Dermis microvascular lymphatic vessel endothelial cell (primary cell): ENCODE results near the gene NKAIN4. TPM values are rescaled to one million over a fixed set of nuclear protein-coding genes. Genes with fewer than 3 reads are reported as not detected.
A peak's percentile ranks its signal among the peaks of the same experiment; 100 is the strongest.

Experiments used
- DNase-seq, 2 donors: peaks; one replicate each; pipeline versions ENCODE4 v3.0.0 to v3.0.0-alpha.2; 2010; ENCODE audit warnings: low read depth in 2 of 2
- total RNA-seq: library from RNA; depleted of rRNA; stranded (reverse); fragments of >200 nt; gene quantifications from 2 replicates; pipeline ENCODE4 v1.2.1, GENCODE V29; 2014

NKAIN4 gene
- total RNA-seq, 1 donor from 2014 or later: not detected

GRCh38 chr20:63274381-63275228 is 20.3 kb upstream of the NKAIN4 start:
- no peak for DNase-seq

DNA sequence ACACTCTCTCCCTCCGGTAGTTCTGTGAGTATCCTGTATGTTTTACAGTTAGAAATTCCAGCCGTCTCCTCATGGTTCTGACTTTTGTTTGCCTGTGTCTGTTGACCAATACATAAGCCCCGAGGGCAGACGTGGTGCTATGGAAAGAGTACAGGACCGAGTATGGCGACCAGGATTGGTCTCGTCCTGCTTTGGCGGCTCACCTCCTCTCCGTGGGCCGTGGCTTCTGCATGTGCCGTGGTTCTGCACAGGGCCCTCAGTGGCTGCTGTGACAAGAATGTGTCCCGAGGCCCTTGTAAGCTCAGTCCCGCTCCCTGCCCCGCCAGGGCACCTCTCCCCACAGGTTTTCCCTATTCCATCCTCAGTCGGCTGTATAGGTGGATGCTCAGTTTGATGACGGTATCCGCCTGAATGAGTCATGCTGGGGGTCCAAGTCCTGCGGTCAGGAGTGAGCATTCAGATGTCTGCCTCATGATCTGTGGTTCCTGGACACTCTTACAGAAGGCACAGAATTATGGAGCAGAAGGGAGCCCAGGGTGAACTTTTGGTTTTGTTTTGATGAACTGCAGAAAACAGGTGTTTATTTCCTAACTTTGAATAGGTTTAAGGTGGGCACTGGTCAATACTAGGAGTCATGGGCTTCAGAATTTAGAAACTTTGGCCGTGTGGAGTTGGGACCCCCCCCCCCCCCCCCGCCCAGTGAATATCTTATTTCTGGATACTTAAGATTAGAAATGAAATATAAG is 19.5 kb upstream of the NKAIN4 start:
- DNase-seq: peak; percentile 12 to 72

GRCh38 chr20:63273059-63273579 is 18.9 kb upstream of the NKAIN4 start:
- DNase-seq: no peak

GRCh38 chr20:63272105-63273058 is 18.1 kb upstream of the NKAIN4 start, which contains the start of gene ARFGAP1:
TSS of gene ARFGAP1 (plus strand) at chr20:63272813. CDS start at chr20:63275581, 2,768 bp downstream.
- DNase-seq: peak; percentile 71 to 92

DNA sequence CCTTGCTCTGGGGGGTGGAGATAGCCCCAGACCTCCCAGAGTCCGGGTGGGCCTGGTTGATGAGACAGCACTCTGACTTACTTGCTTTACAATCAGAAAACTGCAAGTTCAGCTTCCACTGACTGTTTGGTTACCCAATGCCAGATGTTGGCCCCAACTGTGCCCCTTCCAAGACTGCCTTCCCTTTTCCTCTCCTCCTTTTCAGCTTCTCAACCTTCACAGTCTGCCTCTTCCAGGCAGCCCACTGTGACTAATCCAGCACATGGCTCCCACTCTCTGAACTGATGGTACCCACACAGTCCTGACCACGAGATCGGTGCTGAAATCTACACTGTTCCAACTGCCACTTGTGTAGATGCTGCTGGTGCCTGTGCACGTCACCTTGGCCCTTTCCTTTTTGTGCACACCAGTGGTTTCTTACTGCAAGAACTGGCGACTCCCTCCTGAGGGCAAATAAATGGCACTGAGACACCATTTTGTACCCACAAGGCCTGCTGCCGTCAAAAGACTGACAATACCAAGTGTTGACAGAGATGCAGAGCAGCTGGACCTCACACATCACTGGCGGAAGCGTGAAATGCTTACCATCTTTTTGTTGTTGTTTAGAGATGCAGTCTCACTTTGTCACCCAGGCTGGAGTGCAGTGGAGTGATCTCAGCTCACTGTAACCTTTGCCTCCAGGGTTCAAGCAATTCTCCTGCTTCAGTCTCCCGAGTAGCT is 16.5 kb upstream of the NKAIN4 start:
- no peak for DNase-seq

DNA sequence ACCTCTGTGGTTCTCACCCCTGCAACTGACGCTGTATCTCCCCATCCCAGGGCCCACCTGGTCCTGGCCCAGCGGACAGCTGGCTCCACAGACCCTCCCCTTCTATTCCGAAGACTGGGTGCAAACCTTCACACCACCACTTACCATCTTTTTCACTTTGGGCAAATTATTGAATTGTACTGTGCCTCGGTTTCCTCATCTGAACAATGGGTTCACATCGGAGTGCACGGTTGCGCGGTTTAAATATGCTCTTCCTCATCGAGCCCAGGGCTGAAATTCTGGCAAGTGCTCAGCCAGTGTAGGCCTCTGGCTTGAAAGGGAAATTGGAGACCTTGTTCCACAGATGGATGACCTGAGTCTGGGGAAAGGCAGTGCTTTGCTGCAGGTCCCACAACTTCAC is 15.5 kb upstream of the NKAIN4 start:
- no peak for DNase-seq

- no peak for DNase-seq
Measured at GRCh38 chr20:63268671-63269439, 14.6 kb upstream of the NKAIN4 start.

DNA sequence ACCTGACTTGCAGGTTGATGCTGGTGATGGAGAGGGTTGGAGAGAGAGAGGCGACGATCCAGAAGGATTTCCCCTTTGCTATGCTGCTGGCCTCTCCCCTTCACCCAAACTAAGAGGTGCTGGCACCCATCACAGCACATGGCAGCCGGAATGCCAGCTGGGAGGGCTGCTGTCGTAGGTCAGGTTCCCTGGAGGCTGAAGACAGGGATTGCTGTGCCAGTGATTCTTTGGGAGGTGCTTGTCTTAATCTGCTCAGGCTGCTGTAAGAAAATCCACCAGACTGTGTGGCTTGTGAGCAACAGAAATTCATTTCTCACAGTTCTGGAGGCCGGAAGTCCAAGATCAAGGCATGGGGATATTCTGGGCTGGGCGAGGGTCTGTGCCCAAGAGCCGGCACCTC is 14.0 kb upstream of the NKAIN4 start:
- DNase-seq: no peak

- no peak for DNase-seq
Measured at GRCh38 chr20:63267691-63268090, 13.4 kb upstream of the NKAIN4 start.

DNA sequence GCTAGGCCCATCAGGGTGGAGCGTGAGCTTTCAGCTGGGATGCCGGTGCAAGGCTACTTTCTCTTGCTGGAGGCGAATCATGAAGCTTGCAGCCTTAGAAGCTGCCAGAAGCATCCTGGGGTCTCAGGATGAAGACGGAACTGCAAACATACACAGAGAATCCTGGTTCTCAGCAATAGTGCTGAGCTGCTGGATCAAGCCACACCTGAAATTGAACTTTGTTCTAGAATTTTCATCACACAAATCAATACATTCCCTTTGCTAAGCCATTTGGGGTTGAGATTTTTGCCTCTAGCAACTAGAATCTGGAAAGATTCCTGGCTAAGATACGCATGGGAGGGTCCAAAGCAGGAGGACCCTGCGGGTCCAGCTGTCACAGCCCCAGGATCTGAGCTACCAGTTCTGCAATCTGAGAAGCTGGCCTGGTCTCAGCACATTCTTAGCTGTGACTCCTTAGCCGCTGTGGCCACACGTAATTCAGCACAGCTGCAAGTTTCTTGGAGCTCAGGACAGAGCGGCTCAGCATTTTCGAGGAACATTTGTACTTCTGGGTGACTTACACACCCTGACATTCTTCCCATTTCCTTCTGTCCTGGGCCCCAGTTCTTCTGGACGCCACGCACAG is 11.7 kb upstream of the NKAIN4 start:
- DNase-seq: no peak

GRCh38 chr20:63264519-63264918 is 10.3 kb upstream of the NKAIN4 start:
- DNase-seq: no peak

- no peak for DNase-seq
Measured at GRCh38 chr20:63264000-63264399, 9.7 kb upstream of the NKAIN4 start.

GRCh38 chr20:63262836-63263235 is 8.6 kb upstream of the NKAIN4 start:
- no peak for DNase-seq

GRCh38 chr20:63261795-63262528 is 7.7 kb upstream of the NKAIN4 start:
- no peak for DNase-seq

- no peak for DNase-seq
Measured at GRCh38 chr20:63261060-63261794, 7.0 kb upstream of the NKAIN4 start.

GRCh38 chr20:63260521-63260920 is 6.3 kb upstream of the NKAIN4 start:
- DNase-seq: no peak

- DNase-seq: no peak
Measured at GRCh38 chr20:63259734-63260460, 5.6 kb upstream of the NKAIN4 start.
